Bronchial epithelial cell (primary cell): Measurements from ENCODE around the gene CREM. TPM values are rescaled to one million over a fixed set of nuclear protein-coding genes. Genes with fewer than 3 reads are reported as not detected.

Experiments
- DNase-seq: peaks from one replicate; pipeline ENCODE4 v3.0.0-alpha.2; 2010; ENCODE audit warnings: low read depth
- FAIRE-seq: peaks from 2 replicates; lab custom pipeline; 2011; peaks lifted over from hg19 to GRCh38; lab: Jason Lieb, UNC
- H3K27me3 ChIP-seq: 2 replicates; pipeline ENCODE4 v1.5.1; 2011; ENCODE audit warnings: low read length; ENCODE audit not compliant: control insufficient read depth, insufficient read depth
- H3K36me3 ChIP-seq: 2 replicates; pipeline ENCODE4 v1.5.1; 2011; ENCODE audit warnings: low read length; ENCODE audit not compliant: control insufficient read depth, insufficient read depth
- H3K4me3 ChIP-seq: 2 replicates; pipeline ENCODE4 v1.5.1; 2011; ENCODE audit warnings: mild to moderate bottlenecking, low read depth, low read length, control low read depth
- CTCF ChIP-seq: IDR thresholded peaks from 2 replicates; pipeline ENCODE4 v1.5.1; 2011; ENCODE audit warnings: mild to moderate bottlenecking, moderate library complexity, low read length, control low read depth, inconsistent platforms; ENCODE audit not compliant: insufficient read depth, severe bottlenecking
- total RNA-seq: library from RNA; depleted of rRNA; stranded (reverse); fragments of >200 nt; gene quantifications from 2 replicates; pipeline ENCODE4 v1.2.1, GENCODE V29; 2014

CREM gene
- total RNA-seq, 1 donor from 2014 or later, result 23.7 TPM

GRCh38 chr10:35185260-35186034 lies 58.8 kb downstream of the CREM start:
- Histone ChIP-seq H3K4me3 (no peak overlapping the region), H3K36me3 (no peaks in the 10 kb centered on the region), H3K27me3 (no peaks in the 10 kb centered on the region)
- FAIRE-seq, result no peak
- TF ChIP-seq CTCF, result no peak
- DNase-seq, result no peak

GRCh38 chr10:35188954-35189353 lies 62.3 kb downstream of the CREM start:
- Histone ChIP-seq H3K36me3 (no peaks in the 10 kb centered on the region), H3K27me3 (no peaks in the 10 kb centered on the region), H3K4me3 (no peak overlapping the region)
- FAIRE-seq, result no peak
- no peak for TF ChIP-seq CTCF
- DNase-seq, result no peak

GRCh38 chr10:35191523-35191922 lies 64.9 kb downstream of the CREM start:
- FAIRE-seq (no peak), DNase-seq (no peak)
- TF ChIP-seq CTCF, result no peak
- Histone ChIP-seq H3K36me3 (no peaks in the 10 kb centered on the region), H3K4me3 (no peak overlapping the region), H3K27me3 (no peaks in the 10 kb centered on the region)

- TF ChIP-seq CTCF, result no peak
- Histone ChIP-seq H3K27me3 (no peaks in the 10 kb centered on the region), H3K4me3 (no peak overlapping the region), H3K36me3 (no peaks in the 10 kb centered on the region)
- no peak for FAIRE-seq
- no peak for DNase-seq
Measured at GRCh38 chr10:35192645-35193249, 66.1 kb downstream of the CREM start.

GRCh38 chr10:35194471-35194870 lies 67.8 kb downstream of the CREM start:
- DNase-seq (no peak), FAIRE-seq (no peak)
- Histone ChIP-seq H3K36me3 (no peaks in the 10 kb centered on the region), H3K27me3 (no peaks in the 10 kb centered on the region), H3K4me3 (no peak overlapping the region)
- TF ChIP-seq CTCF, result no peak
